Measurements from ENCODE around the gene TMEM119.

The TMEM119 gene

GRCh38 chr12:108562348-108563135 is 35.3 kb downstream of the TMEM119 start, which contains the start of gene ISCU:
ISCU (plus strand) TSS chr12:108562596; CDS start chr12:108562623, 27 bp downstream.
- no peak for TF ChIP-seq CTCF (IDR thresholded peaks at IDR 0.05; ENCODE audit: unreplicated experiment in 3 of 3)
- H3K4me3 Mint-ChIP-seq, result peak within 1 kb of the TSS; percentile 97 to 100 (median 100)
- peaks cover 54% of the 10 kb centered on the region for H3K4me1 Mint-ChIP-seq
- no peaks in the 10 kb centered on the region for H3K27me3 Mint-ChIP-seq (ENCODE audit: low read depth)
- H3K36me3 Mint-ChIP-seq (ENCODE audit: low read depth), result peaks cover 26% of the 10 kb centered on the region
- peak within 1 kb of the TSS; percentile 98 to 99 (median 99) for H3K27ac Mint-ChIP-seq
- H3K9me3 Mint-ChIP-seq, result no peaks in the 10 kb centered on the region

- Mint-ChIP-seq H3K27me3 (ENCODE audit: low read depth) (no peaks in the 10 kb centered on the region), H3K4me3 (peak overlapping the region; percentile 97 to 100 (median 100)), H3K36me3 (ENCODE audit: low read depth) (peaks cover 24% of the 10 kb centered on the region), H3K9me3 (no peaks in the 10 kb centered on the region), H3K4me1 (peaks cover 53% of the 10 kb centered on the region), H3K27ac (peak overlapping the region; percentile 98 to 99 (median 99))
- no peak for TF ChIP-seq CTCF (IDR thresholded peaks at IDR 0.05; ENCODE audit: unreplicated experiment in 3 of 3)
These were observed 36.0 kb downstream of the TMEM119 start for GRCh38 chr12:108561852-108562347.

GRCh38 chr12:108560752-108561719 is 36.8 kb downstream of the TMEM119 start, which contains the start of gene SART3:
SART3 (minus strand) TSS chr12:108561173; CDS start chr12:108561154, 19 bp downstream.
- no peaks in the 10 kb centered on the region for H3K27me3 Mint-ChIP-seq (ENCODE audit: low read depth)
- H3K4me3 Mint-ChIP-seq, result peak within 1 kb of the TSS; percentile 97 to 100 (median 100)
- H3K4me1 Mint-ChIP-seq, result peaks cover 58% of the 10 kb centered on the region
- H3K27ac Mint-ChIP-seq, result peak within 1 kb of the TSS; percentile 98 to 99 (median 99)
- no peak for TF ChIP-seq CTCF (IDR thresholded peaks at IDR 0.05; ENCODE audit: unreplicated experiment in 3 of 3)
- peaks cover 20% of the 10 kb centered on the region for H3K36me3 Mint-ChIP-seq (ENCODE audit: low read depth)
- H3K9me3 Mint-ChIP-seq, result no peaks in the 10 kb centered on the region

GRCh38 chr12:108560321-108560721 is 37.6 kb downstream of the TMEM119 start:
- Mint-ChIP-seq H3K4me1 (peaks cover 53% of the 10 kb centered on the region), H3K9me3 (no peaks in the 10 kb centered on the region), H3K27ac (peak overlapping the region; percentile 98 to 99 (median 99)), H3K36me3 (ENCODE audit: low read depth) (peaks cover 14% of the 10 kb centered on the region), H3K4me3 (peak overlapping the region; percentile 97 to 100 (median 100)), H3K27me3 (ENCODE audit: low read depth) (no peaks in the 10 kb centered on the region)
- no peak for TF ChIP-seq CTCF (IDR thresholded peaks at IDR 0.05; ENCODE audit: unreplicated experiment in 3 of 3)

GRCh38 chr12:108559748-108560147 is 38.1 kb downstream of the TMEM119 start:
- Mint-ChIP-seq H3K4me1 (peaks cover 52% of the 10 kb centered on the region), H3K4me3 (peak overlapping the region; percentile 97 to 100 (median 100)), H3K27me3 (ENCODE audit: low read depth) (no peaks in the 10 kb centered on the region), H3K27ac (peak overlapping the region; percentile 98 to 99 (median 99)), H3K9me3 (no peaks in the 10 kb centered on the region), H3K36me3 (ENCODE audit: low read depth) (peaks cover 12% of the 10 kb centered on the region)
- no peak for TF ChIP-seq CTCF (IDR thresholded peaks at IDR 0.05; ENCODE audit: unreplicated experiment in 3 of 3)

Measured in nephron (organoid).